Urothelium cell line (cell line): ENCODE results near the gene RASSF4.

Experiments used
- DNase-seq: peaks from one replicate; pipeline ENCODE4 v3.0.0; 2011; ENCODE audit warnings: low spot score, mixed read lengths
- FAIRE-seq: peaks from 2 replicates; lab custom pipeline; 2011; peaks lifted over from hg19 to GRCh38; lab: Jason Lieb, UNC

Gene RASSF4

GRCh38 chr10:44944354-44944753, 15.2 kb upstream of the RASSF4 start:
- FAIRE-seq: no peak
- DNase-seq: no peak

GRCh38 chr10:44946205-44946604, 13.4 kb upstream of the RASSF4 start:
- FAIRE-seq: no peak
- no peak for DNase-seq

- no peak for FAIRE-seq
- DNase-seq: no peak
Measured at GRCh38 chr10:44947371-44948152, 12.0 kb upstream of the RASSF4 start.

DNA sequence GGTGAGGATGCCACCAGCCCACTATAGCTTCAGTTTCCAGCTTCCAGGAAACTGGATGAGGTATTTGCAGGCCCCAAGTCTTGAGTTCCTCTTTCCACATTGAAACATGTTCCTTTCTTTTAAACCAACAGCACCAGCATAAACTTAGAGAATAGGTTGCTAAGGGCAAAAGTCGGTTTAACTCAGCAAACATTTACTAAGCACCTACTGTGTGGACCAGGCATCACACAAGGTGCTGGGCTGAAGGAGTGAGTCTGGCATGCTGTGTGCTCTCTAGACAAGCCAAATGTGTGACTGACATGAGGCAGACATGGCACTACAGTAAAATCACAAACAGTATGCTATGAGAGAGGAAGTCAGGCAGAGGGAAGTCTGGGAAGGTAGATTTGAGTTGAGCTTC, 11.0 kb upstream of the RASSF4 start:
- no peak for DNase-seq
- FAIRE-seq: no peak

GRCh38 chr10:44949127-44949802, 10.3 kb upstream of the RASSF4 start:
- no peak for DNase-seq
- FAIRE-seq: no peak

- FAIRE-seq (no peak), DNase-seq (no peak)
Measured at GRCh38 chr10:44949915-44950314, 9.7 kb upstream of the RASSF4 start.

DNA sequence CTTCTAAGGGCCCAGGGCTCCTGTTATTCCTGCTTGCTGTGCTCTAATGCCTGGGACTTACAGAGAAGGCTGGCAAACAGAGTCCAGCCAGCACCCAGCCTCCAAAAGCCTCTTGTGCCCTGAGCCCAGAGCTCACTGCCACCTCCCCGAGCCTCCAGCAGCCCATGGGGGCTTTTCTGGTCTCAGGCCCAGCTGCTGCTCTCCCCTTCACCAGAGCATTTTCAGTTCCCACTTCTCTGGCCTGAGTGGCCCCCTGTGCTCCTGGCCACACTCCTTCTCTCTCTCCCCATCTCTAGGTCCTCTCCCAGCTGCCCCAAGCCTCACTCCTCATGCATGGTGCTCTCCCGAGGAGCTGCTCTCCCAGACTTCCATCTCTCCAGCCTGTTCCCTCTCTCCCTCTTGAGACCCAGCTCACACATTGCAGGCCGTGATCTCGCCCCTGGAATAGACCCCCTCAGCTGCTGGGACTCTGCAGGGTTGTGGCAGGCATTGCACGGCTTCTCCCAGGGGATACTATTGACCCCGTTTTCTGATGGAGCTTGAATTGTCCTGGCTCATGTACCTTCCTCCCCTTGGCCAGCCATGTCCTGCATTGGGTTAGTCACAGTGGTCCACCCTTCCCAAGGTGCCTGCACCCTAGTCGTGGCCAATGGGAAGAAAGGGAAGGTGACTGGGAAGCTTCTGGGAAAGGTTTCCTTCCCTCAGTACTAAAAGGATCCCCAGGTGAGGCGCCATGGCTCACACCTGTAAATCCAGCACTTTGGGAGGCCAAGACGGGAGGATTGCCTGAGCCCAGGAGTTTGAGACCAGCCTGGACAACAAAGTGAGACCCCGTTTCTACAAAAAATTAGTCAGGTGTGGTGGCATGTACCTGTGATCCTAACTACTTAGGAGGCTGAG, 9.0 kb upstream of the RASSF4 start:
- no peak for DNase-seq
- no peak for FAIRE-seq

DNA sequence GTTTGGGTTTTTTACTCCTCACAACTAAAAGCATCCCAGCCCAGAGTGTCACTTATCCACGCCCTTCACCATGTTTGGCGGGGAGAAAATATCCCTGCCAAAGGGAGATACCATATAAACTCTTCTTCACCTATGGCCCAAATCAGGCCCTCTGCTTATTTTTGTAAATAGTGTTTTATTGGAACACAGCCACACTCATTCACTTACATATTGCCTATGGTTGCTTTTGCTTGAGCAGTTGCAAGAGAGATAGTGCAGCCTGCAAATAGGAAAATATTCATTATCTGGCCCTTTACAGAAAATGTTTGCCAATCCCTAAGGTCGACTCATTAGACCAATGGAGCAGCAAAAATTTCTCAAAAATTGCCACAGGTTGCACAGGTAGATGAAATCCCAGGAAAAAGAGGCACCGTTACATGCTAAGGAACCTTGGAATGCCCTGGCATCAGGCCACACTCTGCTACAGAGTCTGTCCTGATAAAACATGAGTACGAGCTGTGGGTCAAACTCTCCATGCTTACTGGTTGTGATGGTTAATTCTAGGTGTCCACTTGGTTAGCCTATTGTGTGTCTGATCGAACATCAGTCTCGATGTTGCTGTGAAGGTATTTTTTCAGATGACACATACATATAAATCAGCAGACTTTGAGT, 7.9 kb upstream of the RASSF4 start:
- DNase-seq (no peak), FAIRE-seq (no peak)

GRCh38 chr10:44952779-44953231, 6.8 kb upstream of the RASSF4 start:
- FAIRE-seq (no peak), DNase-seq (no peak)

GRCh38 chr10:44954042-44954441, 5.6 kb upstream of the RASSF4 start:
- DNase-seq (no peak), FAIRE-seq (no peak)

GRCh38 chr10:44954962-44955361, 4.6 kb upstream of the RASSF4 start:
- DNase-seq (no peak), FAIRE-seq (no peak)

DNA sequence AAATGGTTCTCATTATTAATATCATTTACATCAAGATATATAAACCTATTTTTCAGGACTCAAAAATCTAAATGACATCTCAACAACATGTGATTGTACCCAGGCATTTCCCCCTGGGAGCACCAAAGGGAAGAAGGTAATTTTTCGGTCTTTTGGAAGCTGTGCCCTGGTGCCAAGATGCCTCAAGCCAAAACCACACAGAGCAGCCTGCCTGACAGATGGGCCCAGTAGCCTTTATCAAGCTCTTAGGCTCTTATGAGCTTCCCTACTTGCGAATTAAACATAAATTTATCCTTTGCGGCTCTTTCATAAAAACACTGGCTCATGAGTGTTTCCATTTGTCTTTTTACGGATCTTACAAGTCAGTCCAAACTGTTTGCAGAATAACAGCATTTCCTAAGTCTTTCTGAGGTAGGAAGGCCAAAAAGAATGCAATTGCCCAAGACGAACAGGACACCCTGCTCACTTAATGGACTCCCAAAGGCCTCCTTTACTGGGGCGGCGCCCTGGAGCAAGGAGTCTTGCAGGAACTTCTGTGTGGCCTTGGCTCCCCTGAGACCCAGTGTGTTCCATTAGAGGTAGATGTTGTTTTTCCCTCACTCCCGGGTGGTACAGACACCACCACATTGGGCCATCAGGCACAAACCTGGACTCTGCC, 4.1 kb upstream of the RASSF4 start:
- DNase-seq: no peak
- FAIRE-seq: no peak

DNA sequence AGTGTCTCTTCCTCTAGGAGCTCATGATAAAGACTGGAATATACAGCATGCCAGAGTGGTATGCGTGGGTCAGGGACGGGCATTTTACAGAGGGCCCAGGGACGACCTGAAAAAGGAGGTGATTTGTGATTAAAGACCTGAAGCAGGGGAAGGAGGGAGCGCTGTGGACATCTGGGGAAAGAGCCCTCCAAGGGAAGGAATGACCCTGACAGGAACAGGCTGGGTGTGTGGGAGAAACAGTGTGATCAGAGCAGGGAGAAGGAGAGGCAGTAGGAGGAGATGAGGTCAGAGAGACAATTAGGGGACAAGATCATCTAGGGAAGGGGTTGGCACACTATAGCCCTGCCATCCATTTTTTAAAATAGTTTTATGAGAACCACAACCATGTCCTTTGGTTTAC, 3.4 kb upstream of the RASSF4 start:
- no peak for FAIRE-seq

GRCh38 chr10:44956717-44957706, 2.6 kb upstream of the RASSF4 start:
- FAIRE-seq (no peak), DNase-seq (no peak)

More for the DNA sequence above, 3.4 kb upstream of the RASSF4 start:
- no peak for DNase-seq

GRCh38 chr10:44958196-44958897, 1.3 kb upstream of the RASSF4 start:
- FAIRE-seq: no peak
- DNase-seq: no peak

GRCh38 chr10:44958898-44959246, 730 bp upstream of the RASSF4 start:
- FAIRE-seq (no peak), DNase-seq (no peak)

- FAIRE-seq (no peak), DNase-seq (no peak)
Measured at GRCh38 chr10:44960088-44960460, 472 bp downstream of the RASSF4 start.

- DNase-seq (no peak), FAIRE-seq (no peak)
Measured at GRCh38 chr10:44960482-44961229, 1.1 kb downstream of the RASSF4 start.
